ENCODE results near the gene SMIM1. TPM values are rescaled to one million over a fixed set of nuclear protein-coding genes. Genes with fewer than 3 reads are reported as not detected.

SMIM1 gene
- total and polyA plus RNA-seq, 7 experiments from 2014 or later = 0.58 to 4.3 (median 2.3) TPM

DNA sequence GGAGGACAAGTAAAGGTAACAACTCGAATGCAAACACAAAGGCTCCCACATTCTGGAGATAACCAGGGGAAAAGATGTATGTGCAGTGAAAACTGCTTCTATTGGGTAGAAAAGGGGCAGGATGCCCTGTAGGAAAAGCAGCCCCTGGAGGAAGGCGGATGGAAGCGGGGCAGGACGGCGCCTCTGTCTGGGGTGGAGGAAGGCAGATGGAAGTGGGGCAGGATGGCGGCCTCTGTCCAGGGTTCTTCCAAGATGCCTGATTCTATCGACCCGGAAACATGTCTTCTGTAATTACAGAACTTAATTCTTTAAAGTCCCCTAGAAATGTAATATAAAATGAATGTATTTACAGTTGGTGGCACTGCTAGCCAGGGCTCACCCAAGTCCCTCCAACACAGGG lies 47.8 kb downstream of the SMIM1 start:
- ChIA-PET POLR2A (no interaction called here), CTCF (no interaction called here)
- Histone ChIP-seq H3K36me3 (ENCODE audit: control insufficient read depth in 2 of 3, insufficient read depth in 3 of 3, low read length in 3 of 3) (peaks cover 0 to 77% (median 3%) of the 10 kb centered on the region in 3 experiments), H3K27me3 (ENCODE audit: control insufficient read depth in 2 of 2, insufficient read depth in 2 of 2, low read length in 2 of 2) (no peaks in the 10 kb centered on the region), H3K4me1 (ENCODE audit: control insufficient read depth in 2 of 2, insufficient read depth in 2 of 2, low read length in 2 of 2) (no peaks in the 10 kb centered on the region), H3K9me3 (ENCODE audit: control insufficient read depth in 2 of 3, low read length in 3 of 3) (no peaks in the 10 kb centered on the region), H3K4me3 (ENCODE audit: low read length) (no peak overlapping the region), H3K27ac (ENCODE audit: low read depth, low read length) (no peak overlapping the region)
- no peak for DNase-seq
- H3K4me3 Mint-ChIP-seq = no peak overlapping the region
- H3K9me3 Mint-ChIP-seq = no peaks in the 10 kb centered on the region
- ATAC-seq = no peak
- peaks cover 9 to 47% (median 14%) of the 10 kb centered on the region in 5 donors for H3K36me3 Mint-ChIP-seq
- H3K4me1 Mint-ChIP-seq = peaks cover 0 to 4% (median 0%) of the 10 kb centered on the region in 7 donors
- H3K27ac Mint-ChIP-seq = peak overlapping the region in 2 of 9 donors; percentile 42 to 60
- H3K27me3 Mint-ChIP-seq = no peaks in the 10 kb centered on the region
- intact Hi-C loops (cut with micrococcal nuclease) = no loop called here

DNA sequence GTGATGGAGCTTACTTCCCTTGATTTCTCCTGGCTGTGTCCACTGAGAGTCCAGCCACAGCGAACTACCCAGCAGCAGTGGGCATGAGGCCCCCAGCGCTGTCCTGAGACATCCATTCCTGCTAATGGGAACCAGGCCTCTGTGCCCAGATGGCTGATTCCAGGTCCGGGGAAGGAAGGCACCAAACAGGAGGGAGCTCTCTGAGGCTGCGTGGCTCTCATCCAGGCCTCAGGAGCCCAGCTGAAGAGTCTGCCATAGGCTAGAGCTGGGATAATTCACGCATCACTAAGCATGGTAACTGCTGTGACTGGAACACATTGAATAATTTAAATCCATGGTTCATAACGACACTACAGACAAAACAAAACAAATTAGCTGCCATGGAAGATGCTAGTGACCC lies 48.5 kb downstream of the SMIM1 start:
- intact Hi-C loops (cut with micrococcal nuclease) = no loop called here
- CTCF ChIA-PET = no interaction called here
- Mint-ChIP-seq H3K4me1 (peaks cover 0 to 4% (median 0%) of the 10 kb centered on the region in 7 donors), H3K27ac (peak overlapping the region in 1 of 9 donors; percentile 13), H3K4me3 (no peak overlapping the region), H3K27me3 (no peaks in the 10 kb centered on the region), H3K36me3 (peaks cover 13 to 48% (median 14%) of the 10 kb centered on the region in 5 donors), H3K9me3 (no peaks in the 10 kb centered on the region)
- no peak for ATAC-seq
- no peak overlapping the region for H3K4me3 ChIP-seq (ENCODE audit: low read length)
- H3K27me3 ChIP-seq (ENCODE audit: control insufficient read depth in 2 of 2, insufficient read depth in 2 of 2, low read length in 2 of 2) = no peaks in the 10 kb centered on the region
- H3K36me3 ChIP-seq (ENCODE audit: control insufficient read depth in 2 of 3, insufficient read depth in 3 of 3, low read length in 3 of 3) = peaks cover 0 to 77% (median 3%) of the 10 kb centered on the region in 3 experiments
- no peak overlapping the region for H3K27ac ChIP-seq (ENCODE audit: low read depth, low read length)
- H3K9me3 ChIP-seq (ENCODE audit: control insufficient read depth in 2 of 3, low read length in 3 of 3) = no peaks in the 10 kb centered on the region
- POLR2A ChIA-PET = no interaction called here
- DNase-seq = no peak
- H3K4me1 ChIP-seq (ENCODE audit: control insufficient read depth in 2 of 2, insufficient read depth in 2 of 2, low read length in 2 of 2) = no peaks in the 10 kb centered on the region

DNA sequence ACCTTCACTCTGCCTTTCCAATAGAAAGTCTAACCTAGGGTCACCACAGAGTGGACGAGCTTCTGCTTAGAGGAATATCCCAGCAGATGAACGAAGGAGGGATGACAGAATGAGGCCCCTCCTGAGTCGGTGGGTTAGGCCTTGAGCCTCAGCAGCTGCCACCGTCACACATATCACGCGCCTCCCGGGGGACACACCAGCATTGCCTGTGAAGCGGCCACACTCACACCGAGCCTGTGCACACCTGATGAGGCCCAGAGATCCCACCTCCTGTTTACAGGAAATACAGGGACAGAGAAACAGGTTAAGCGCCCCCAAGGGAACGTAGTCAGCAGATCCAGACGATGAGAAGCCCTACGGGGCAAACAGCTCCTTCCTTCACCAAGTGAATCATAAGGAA lies 48.9 kb downstream of the SMIM1 start:
- Histone ChIP-seq H3K27me3 (ENCODE audit: control insufficient read depth in 2 of 2, insufficient read depth in 2 of 2, low read length in 2 of 2) (no peaks in the 10 kb centered on the region), H3K4me3 (ENCODE audit: low read length) (no peak overlapping the region), H3K9me3 (ENCODE audit: control insufficient read depth in 2 of 3, low read length in 3 of 3) (no peaks in the 10 kb centered on the region), H3K36me3 (ENCODE audit: control insufficient read depth in 2 of 3, insufficient read depth in 3 of 3, low read length in 3 of 3) (peaks cover 0 to 76% (median 3%) of the 10 kb centered on the region in 3 experiments), H3K27ac (ENCODE audit: low read depth, low read length) (no peak overlapping the region), H3K4me1 (ENCODE audit: control insufficient read depth in 2 of 2, insufficient read depth in 2 of 2, low read length in 2 of 2) (no peaks in the 10 kb centered on the region)
- no peaks in the 10 kb centered on the region for H3K27me3 Mint-ChIP-seq
- no peaks in the 10 kb centered on the region for H3K9me3 Mint-ChIP-seq
- no peak for DNase-seq
- H3K27ac Mint-ChIP-seq = no peak overlapping the region
- ATAC-seq = no peak
- peaks cover 14 to 49% (median 14%) of the 10 kb centered on the region in 5 donors for H3K36me3 Mint-ChIP-seq
- intact Hi-C loops (cut with micrococcal nuclease) = no loop called here
- ChIA-PET CTCF (no interaction called here), POLR2A (no interaction called here)
- H3K4me1 Mint-ChIP-seq = peaks cover 0 to 4% (median 0%) of the 10 kb centered on the region in 7 donors
- no peak overlapping the region for H3K4me3 Mint-ChIP-seq

DNA sequence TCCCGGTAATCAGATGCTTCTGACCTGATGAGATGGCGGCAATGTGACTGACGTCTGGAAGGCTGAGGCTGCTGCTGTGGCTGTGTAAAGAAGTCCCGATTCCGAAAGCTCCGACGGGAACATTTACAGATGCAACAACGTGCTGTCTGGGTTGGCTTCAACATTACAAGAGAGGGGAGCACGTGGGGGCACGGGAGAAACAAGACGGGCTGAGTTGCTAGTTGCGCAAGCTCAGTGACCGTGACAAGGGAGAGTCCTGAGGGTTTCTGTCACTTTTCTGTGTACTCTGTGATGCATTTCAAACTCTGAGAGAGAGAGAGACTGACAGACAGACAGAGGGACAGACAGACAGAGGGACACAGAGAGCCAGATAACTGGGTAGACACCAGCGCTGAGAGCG lies 49.4 kb downstream of the SMIM1 start:
- H3K36me3 Mint-ChIP-seq = peaks cover 14 to 49% (median 14%) of the 10 kb centered on the region in 5 donors
- ChIA-PET CTCF (no interaction called here), POLR2A (no interaction called here)
- H3K27ac Mint-ChIP-seq = no peak overlapping the region
- Histone ChIP-seq H3K4me3 (ENCODE audit: low read length) (no peak overlapping the region), H3K4me1 (ENCODE audit: control insufficient read depth in 2 of 2, insufficient read depth in 2 of 2, low read length in 2 of 2) (no peaks in the 10 kb centered on the region), H3K9me3 (ENCODE audit: control insufficient read depth in 2 of 3, low read length in 3 of 3) (no peaks in the 10 kb centered on the region), H3K27me3 (ENCODE audit: control insufficient read depth in 2 of 2, insufficient read depth in 2 of 2, low read length in 2 of 2) (no peaks in the 10 kb centered on the region), H3K36me3 (ENCODE audit: control insufficient read depth in 2 of 3, insufficient read depth in 3 of 3, low read length in 3 of 3) (peaks cover 0 to 76% (median 3%) of the 10 kb centered on the region in 3 experiments), H3K27ac (ENCODE audit: low read depth, low read length) (no peak overlapping the region)
- ATAC-seq (no peak), DNase-seq (no peak)
- no peaks in the 10 kb centered on the region for H3K9me3 Mint-ChIP-seq
- intact Hi-C loops (cut with micrococcal nuclease) = no loop called here
- peaks cover 0 to 4% (median 0%) of the 10 kb centered on the region in 7 donors for H3K4me1 Mint-ChIP-seq
- no peaks in the 10 kb centered on the region for H3K27me3 Mint-ChIP-seq
- no peak overlapping the region for H3K4me3 Mint-ChIP-seq

DNA sequence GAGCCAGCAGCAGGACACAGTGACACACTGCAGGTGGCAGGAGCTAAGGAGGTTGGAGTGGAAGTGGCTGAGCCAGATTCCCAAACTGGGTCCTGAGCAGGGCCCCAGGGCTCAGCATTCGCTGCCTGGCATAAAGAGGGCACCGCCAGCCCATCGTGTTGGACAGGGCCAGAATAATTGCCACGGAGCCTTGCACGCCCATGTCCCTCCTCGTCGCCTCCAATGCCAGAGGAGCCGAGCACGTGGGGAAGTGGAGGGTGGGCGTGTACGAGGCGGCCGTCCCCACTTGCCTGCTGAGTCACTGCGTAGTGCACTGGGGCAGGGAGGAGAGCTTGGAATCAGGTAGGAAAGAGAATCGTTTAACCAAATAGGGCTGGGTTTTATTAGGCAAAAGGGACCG lies 49.9 kb downstream of the SMIM1 start:
- Histone ChIP-seq H3K27ac (ENCODE audit: low read depth, low read length) (no peak overlapping the region), H3K36me3 (ENCODE audit: control insufficient read depth in 2 of 3, insufficient read depth in 3 of 3, low read length in 3 of 3) (peaks cover 0 to 81% (median 3%) of the 10 kb centered on the region in 3 experiments), H3K4me1 (ENCODE audit: control insufficient read depth in 2 of 2, insufficient read depth in 2 of 2, low read length in 2 of 2) (no peaks in the 10 kb centered on the region), H3K9me3 (ENCODE audit: control insufficient read depth in 2 of 3, low read length in 3 of 3) (no peaks in the 10 kb centered on the region), H3K27me3 (ENCODE audit: control insufficient read depth in 2 of 2, insufficient read depth in 2 of 2, low read length in 2 of 2) (no peaks in the 10 kb centered on the region), H3K4me3 (ENCODE audit: low read length) (no peak overlapping the region)
- H3K4me1 Mint-ChIP-seq = peaks cover 0 to 4% (median 0%) of the 10 kb centered on the region in 7 donors
- POLR2A ChIA-PET = no interaction called here
- no peaks in the 10 kb centered on the region for H3K9me3 Mint-ChIP-seq
- ATAC-seq (no peak), DNase-seq (no peak)
- no peak overlapping the region for H3K27ac Mint-ChIP-seq
- intact Hi-C loops (cut with micrococcal nuclease) = no loop called here
- no peak overlapping the region for H3K4me3 Mint-ChIP-seq
- H3K36me3 Mint-ChIP-seq = peaks cover 14 to 49% (median 14%) of the 10 kb centered on the region in 5 donors
- CTCF ChIA-PET = no interaction called here
- no peaks in the 10 kb centered on the region for H3K27me3 Mint-ChIP-seq

- no peaks in the 10 kb centered on the region for H3K27me3 ChIP-seq (ENCODE audit: control insufficient read depth in 2 of 2, insufficient read depth in 2 of 2, low read length in 2 of 2)
- no peaks in the 10 kb centered on the region for H3K9me3 ChIP-seq (ENCODE audit: control insufficient read depth in 2 of 3, low read length in 3 of 3)
- peaks cover 0 to 93% (median 8%) of the 10 kb centered on the region in 3 experiments for H3K36me3 ChIP-seq (ENCODE audit: control insufficient read depth in 2 of 3, insufficient read depth in 3 of 3, low read length in 3 of 3)
- Mint-ChIP-seq H3K27me3 (no peaks in the 10 kb centered on the region), H3K9me3 (no peaks in the 10 kb centered on the region), H3K4me3 (no peak overlapping the region), H3K36me3 (peaks cover 15 to 59% (median 25%) of the 10 kb centered on the region in 5 donors), H3K27ac (peak overlapping the region in 1 of 9 donors; percentile 49), H3K4me1 (peaks cover 0 to 4% (median 0%) of the 10 kb centered on the region in 7 donors)
- ChIA-PET POLR2A (no interaction called here), CTCF (no interaction called here)
- H3K4me3 ChIP-seq (ENCODE audit: low read length) = no peak overlapping the region
- DNase-seq = no peak
- no peaks in the 10 kb centered on the region for H3K4me1 ChIP-seq (ENCODE audit: control insufficient read depth in 2 of 2, insufficient read depth in 2 of 2, low read length in 2 of 2)
- intact Hi-C loops (cut with micrococcal nuclease) = no loop called here
- no peak overlapping the region for H3K27ac ChIP-seq (ENCODE audit: low read depth, low read length)
- ATAC-seq = no peak
These were observed 52.1 kb downstream of the SMIM1 start for GRCh38 chr1:3824650-3825049.

DNA sequence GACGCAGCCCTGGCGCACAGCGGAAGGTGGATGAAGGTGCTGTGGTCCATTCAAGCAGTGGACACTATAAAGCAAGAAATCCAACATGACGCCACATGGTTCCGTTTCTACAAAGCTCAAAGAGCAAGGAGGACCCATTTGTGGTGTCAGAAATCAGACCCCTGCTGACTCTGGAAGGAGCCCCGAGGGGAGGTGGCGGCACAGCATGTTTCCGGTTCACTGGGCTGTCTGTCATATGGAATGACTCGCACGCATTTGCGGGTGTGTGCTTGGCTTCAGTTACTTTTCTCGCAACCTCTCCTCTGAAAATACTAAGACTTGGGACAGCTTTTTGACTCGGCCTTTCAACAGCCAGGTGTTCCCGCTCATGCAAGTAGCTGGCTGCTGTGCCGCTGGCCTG lies 52.8 kb downstream of the SMIM1 start:
- Mint-ChIP-seq H3K9me3 (no peaks in the 10 kb centered on the region), H3K4me1 (peaks cover 0 to 4% (median 0%) of the 10 kb centered on the region in 7 donors), H3K36me3 (peaks cover 8 to 58% (median 25%) of the 10 kb centered on the region in 5 donors), H3K27ac (no peak overlapping the region), H3K27me3 (no peaks in the 10 kb centered on the region), H3K4me3 (no peak overlapping the region)
- Histone ChIP-seq H3K36me3 (ENCODE audit: control insufficient read depth in 2 of 3, insufficient read depth in 3 of 3, low read length in 3 of 3) (peaks cover 0 to 88% (median 12%) of the 10 kb centered on the region in 3 experiments), H3K27ac (ENCODE audit: low read depth, low read length) (no peak overlapping the region), H3K9me3 (ENCODE audit: control insufficient read depth in 2 of 3, low read length in 3 of 3) (no peaks in the 10 kb centered on the region), H3K4me3 (ENCODE audit: low read length) (no peak overlapping the region), H3K27me3 (ENCODE audit: control insufficient read depth in 2 of 2, insufficient read depth in 2 of 2, low read length in 2 of 2) (no peaks in the 10 kb centered on the region), H3K4me1 (ENCODE audit: control insufficient read depth in 2 of 2, insufficient read depth in 2 of 2, low read length in 2 of 2) (no peaks in the 10 kb centered on the region)
- intact Hi-C loops (cut with micrococcal nuclease) = no loop called here
- ChIA-PET POLR2A (no interaction called here), CTCF (no interaction called here)
- ATAC-seq = no peak
- no peak for DNase-seq
